Measurements from ENCODE around the gene CNTRL. TPM values are rescaled to one million over a fixed set of nuclear protein-coding genes. Genes with fewer than 3 reads are reported as not detected.

CNTRL gene
- total RNA-seq, 1 donor from 2014 or later = 27.6 TPM

- Mint-ChIP-seq H3K27ac (ENCODE audit: unreplicated experiment) (no peak overlapping the region), H3K4me1 (no peaks in the 10 kb centered on the region)
Observed at GRCh38 chr9:121154782-121155181, 80.0 kb downstream of the CNTRL start.

GRCh38 chr9:121156263-121156731 is 81.5 kb downstream of the CNTRL start:
- DNase-seq (ENCODE audit: low read depth, low spot score) = no peak
- no peak overlapping the region for H3K27ac Mint-ChIP-seq (ENCODE audit: unreplicated experiment)
- no peaks in the 10 kb centered on the region for H3K9me3 Mint-ChIP-seq
- no peak for TF ChIP-seq CTCF (conservative IDR thresholded peaks at IDR 0.05)
- H3K4me1 Mint-ChIP-seq = no peaks in the 10 kb centered on the region
- no peaks in the 10 kb centered on the region for H3K27me3 Mint-ChIP-seq (ENCODE audit: low read depth)
- no peaks in the 10 kb centered on the region for H3K36me3 Mint-ChIP-seq (ENCODE audit: low read depth)
- H3K4me3 Mint-ChIP-seq = no peak overlapping the region

More at GRCh38 chr9:121154782-121155181, 80.0 kb downstream of the CNTRL start:
- no peak for TF ChIP-seq CTCF (conservative IDR thresholded peaks at IDR 0.05)
- no peak overlapping the region for H3K4me3 Mint-ChIP-seq
- no peaks in the 10 kb centered on the region for H3K27me3 Mint-ChIP-seq (ENCODE audit: low read depth)
- no peaks in the 10 kb centered on the region for H3K9me3 Mint-ChIP-seq
- no peak for DNase-seq (ENCODE audit: low read depth, low spot score)
- H3K36me3 Mint-ChIP-seq (ENCODE audit: low read depth) = peaks cover 4% of the 10 kb centered on the region

DNA sequence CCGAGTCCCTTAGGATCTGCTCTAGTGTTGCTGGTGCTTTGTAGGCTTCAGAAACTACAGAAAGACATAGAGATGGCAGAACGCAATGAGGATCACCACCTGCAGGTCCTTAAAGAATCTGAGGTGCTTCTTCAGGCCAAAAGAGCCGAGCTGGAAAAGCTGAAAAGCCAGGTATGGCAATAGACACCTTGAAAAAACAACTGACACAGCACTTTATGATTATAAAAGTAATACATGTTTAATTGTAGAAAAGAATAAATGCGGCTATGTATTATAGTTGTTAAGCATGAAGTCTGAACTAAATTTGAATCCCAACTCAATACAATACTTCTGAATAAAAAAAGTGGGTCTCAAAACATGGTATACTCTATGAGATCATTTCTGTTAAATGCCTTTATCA is 83.2 kb downstream of the CNTRL start:
- H3K27me3 Mint-ChIP-seq (ENCODE audit: low read depth) = no peaks in the 10 kb centered on the region
- no peak overlapping the region for H3K4me3 Mint-ChIP-seq
- TF ChIP-seq CTCF (conservative IDR thresholded peaks at IDR 0.05) = no peak

GRCh38 chr9:121160025-121160424 is 85.3 kb downstream of the CNTRL start:
- Mint-ChIP-seq H3K9me3 (no peaks in the 10 kb centered on the region), H3K27me3 (ENCODE audit: low read depth) (no peaks in the 10 kb centered on the region), H3K36me3 (ENCODE audit: low read depth) (peaks cover 10% of the 10 kb centered on the region), H3K4me1 (no peaks in the 10 kb centered on the region), H3K4me3 (no peak overlapping the region), H3K27ac (ENCODE audit: unreplicated experiment) (no peak overlapping the region)
- DNase-seq (ENCODE audit: low read depth, low spot score) = no peak
- TF ChIP-seq CTCF (conservative IDR thresholded peaks at IDR 0.05) = no peak

More for the DNA sequence above, 83.2 kb downstream of the CNTRL start:
- no peaks in the 10 kb centered on the region for H3K9me3 Mint-ChIP-seq
- peaks cover 3% of the 10 kb centered on the region for H3K36me3 Mint-ChIP-seq (ENCODE audit: low read depth)
- no peaks in the 10 kb centered on the region for H3K4me1 Mint-ChIP-seq
- H3K27ac Mint-ChIP-seq (ENCODE audit: unreplicated experiment) = no peak overlapping the region
- DNase-seq (ENCODE audit: low read depth, low spot score) = no peak

DNA sequence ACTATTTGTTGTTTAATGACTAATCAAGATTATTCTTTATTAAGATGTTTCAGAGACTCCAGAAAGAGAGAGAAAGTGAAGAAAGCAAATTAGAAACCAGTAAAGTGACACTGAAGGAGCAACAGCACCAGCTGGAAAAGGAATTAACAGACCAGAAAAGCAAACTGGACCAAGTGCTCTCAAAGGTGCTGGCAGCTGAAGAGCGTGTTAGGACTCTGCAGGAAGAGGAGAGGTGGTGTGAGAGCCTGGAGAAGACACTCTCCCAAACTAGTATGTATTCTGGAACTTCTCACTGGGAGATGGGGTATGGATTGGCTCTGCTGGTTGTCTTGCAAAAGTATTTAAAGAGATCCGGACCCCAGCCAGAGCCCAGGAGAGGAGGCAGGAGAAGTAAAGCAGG is 93.3 kb downstream of the CNTRL start:
- no peak overlapping the region for H3K27ac Mint-ChIP-seq (ENCODE audit: unreplicated experiment)
- H3K9me3 Mint-ChIP-seq = no peaks in the 10 kb centered on the region
- H3K36me3 Mint-ChIP-seq (ENCODE audit: low read depth) = peaks cover 19% of the 10 kb centered on the region
- DNase-seq (ENCODE audit: low read depth, low spot score) = no peak
- TF ChIP-seq CTCF (conservative IDR thresholded peaks at IDR 0.05) = no peak
- no peak overlapping the region for H3K4me3 Mint-ChIP-seq
- H3K27me3 Mint-ChIP-seq (ENCODE audit: low read depth) = no peaks in the 10 kb centered on the region
- no peaks in the 10 kb centered on the region for H3K4me1 Mint-ChIP-seq
